SK-N-MC (cell line): ENCODE measurements around the gene MYO16.

Experiments used
- DNase-seq: peaks from one replicate; pipeline ENCODE4 v3.0.0-alpha.2; 2011; ENCODE audit warnings: low read depth, low spot score
- H3K27ac ChIP-seq: fragments of 200-600 bp; sonication (generic); 2 replicates; pipeline ENCODE4 v1.5.1; 2016; ENCODE audit warnings: mixed run types
- H3K36me3 ChIP-seq: fragments of 200-600 bp; sonication (generic); 2 replicates; pipeline ENCODE4 v1.6.1; 2017; ENCODE audit warnings: antibody characterized with exemption, low read length, mixed read lengths; ENCODE audit not compliant: insufficient read depth
- H3K4me3 ChIP-seq: fragments of 200-600 bp; sonication (generic); 2 replicates; pipeline ENCODE4 v1.5.1; 2016
- H3K9ac ChIP-seq: fragments of 200-600 bp; sonication (generic); 2 replicates; pipeline ENCODE4 v1.8.0; 2017; ENCODE audit warnings: mixed run types, mixed read lengths; ENCODE audit not compliant: insufficient read length
- H3K9me3 ChIP-seq: fragments of 200-600 bp; sonication (generic); 2 replicates; pipeline ENCODE4 v1.6.1; 2017; ENCODE audit warnings: low read depth, mild to moderate bottlenecking, antibody characterized with exemption, low read length, moderate library complexity, mixed read lengths
- EZH2 ChIP-seq: fragments of 200-600 bp; sonication (generic); IDR thresholded peaks from one replicate; pipeline ENCODE4 v1.6.1; 2017; ENCODE audit warnings: antibody characterized with exemption
- FOXP2 ChIP-seq: optimal IDR thresholded peaks from 2 replicates; pipeline ENCODE3; 2011; ENCODE audit warnings: mild to moderate bottlenecking, moderate library complexity; ENCODE audit not compliant: insufficient read depth; ENCODE audit errors: extremely low read length, control extremely low read depth
- POLR2AphosphoS5 ChIP-seq: IDR thresholded peaks from 2 replicates; pipeline ENCODE4 v1.6.1; 2012; ENCODE audit warnings: mild to moderate bottlenecking, low read depth, low read length, borderline replicate concordance

Gene MYO16

DNA sequence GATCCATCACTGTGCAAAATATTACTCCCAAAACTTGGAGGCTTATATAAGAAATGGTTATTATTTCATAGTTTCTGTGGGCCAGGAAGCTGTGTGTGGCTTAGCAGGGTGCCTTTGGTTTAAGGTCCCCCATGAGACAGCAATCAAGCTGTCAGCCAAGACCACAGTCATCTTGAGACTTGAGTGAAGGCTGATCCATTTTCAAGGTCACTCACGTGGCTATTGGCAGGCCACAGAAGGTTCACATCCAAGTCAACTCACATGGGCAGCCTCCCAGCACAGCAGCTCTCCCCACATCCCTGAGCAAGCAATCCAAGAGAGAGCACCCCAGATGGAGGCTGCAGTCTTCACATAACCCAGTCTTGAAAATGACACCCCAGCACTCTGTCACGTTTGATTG, 537.4 kb downstream of the MYO16 start:
- DNase-seq: no peak
- Histone ChIP-seq H3K4me3 (no peak overlapping the region), H3K9me3 (no peaks in the 10 kb centered on the region), H3K36me3 (no peaks in the 10 kb centered on the region), H3K27ac (no peak overlapping the region), H3K9ac (no peak overlapping the region)
- TF ChIP-seq FOXP2: no peak
- no peak for TF ChIP-seq POLR2AphosphoS5
- no peak for TF ChIP-seq EZH2

DNA sequence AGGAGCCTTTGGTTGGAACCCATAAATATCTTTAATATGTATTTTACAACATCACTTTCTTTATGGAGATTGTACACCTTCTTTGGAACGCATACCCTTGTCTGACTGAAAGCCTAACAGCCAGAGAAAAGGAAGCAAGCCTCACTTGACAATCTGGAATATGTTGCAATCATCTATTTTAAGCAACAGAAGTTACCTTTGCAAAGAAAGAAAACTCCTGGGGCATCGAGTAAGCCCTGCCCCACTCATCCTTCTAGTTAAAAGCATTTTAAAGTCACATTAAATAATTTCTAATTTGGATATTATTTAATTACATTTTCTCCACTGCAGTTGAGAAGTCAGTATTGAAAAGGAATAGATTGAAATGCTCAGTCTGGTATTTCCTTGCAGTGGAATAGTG, 542.7 kb downstream of the MYO16 start:
- no peaks in the 10 kb centered on the region for H3K36me3 ChIP-seq
- no peak overlapping the region for H3K27ac ChIP-seq
- no peak for DNase-seq
- no peak overlapping the region for H3K4me3 ChIP-seq
- TF ChIP-seq EZH2 (no peak), FOXP2 (no peak), POLR2AphosphoS5 (no peak)
- no peaks in the 10 kb centered on the region for H3K9me3 ChIP-seq
- H3K9ac ChIP-seq: no peak overlapping the region

DNA sequence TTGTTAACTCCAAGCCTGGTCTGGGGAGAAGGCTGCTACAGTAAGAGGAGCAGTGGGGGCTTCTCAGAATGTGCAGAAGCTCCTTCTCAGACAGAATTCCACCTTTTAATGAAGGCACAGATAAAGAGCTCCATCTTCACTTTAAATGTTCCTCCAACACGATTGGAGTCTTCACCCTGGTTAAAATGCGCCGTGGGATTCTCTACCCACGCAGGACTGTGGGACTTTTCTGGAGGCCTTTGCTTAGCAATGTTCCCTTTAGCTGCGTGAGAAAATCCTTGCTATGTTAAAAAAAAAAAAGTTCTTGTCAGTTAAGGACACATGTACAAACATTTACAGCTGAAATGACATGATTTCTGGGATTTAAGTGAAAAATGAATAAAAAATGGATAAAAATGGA, 546.3 kb downstream of the MYO16 start:
- Histone ChIP-seq H3K9ac (no peak overlapping the region), H3K9me3 (no peaks in the 10 kb centered on the region), H3K27ac (no peak overlapping the region), H3K36me3 (no peaks in the 10 kb centered on the region), H3K4me3 (no peak overlapping the region)
- DNase-seq: no peak
- no peak for TF ChIP-seq FOXP2
- no peak for TF ChIP-seq EZH2
- no peak for TF ChIP-seq POLR2AphosphoS5

DNA sequence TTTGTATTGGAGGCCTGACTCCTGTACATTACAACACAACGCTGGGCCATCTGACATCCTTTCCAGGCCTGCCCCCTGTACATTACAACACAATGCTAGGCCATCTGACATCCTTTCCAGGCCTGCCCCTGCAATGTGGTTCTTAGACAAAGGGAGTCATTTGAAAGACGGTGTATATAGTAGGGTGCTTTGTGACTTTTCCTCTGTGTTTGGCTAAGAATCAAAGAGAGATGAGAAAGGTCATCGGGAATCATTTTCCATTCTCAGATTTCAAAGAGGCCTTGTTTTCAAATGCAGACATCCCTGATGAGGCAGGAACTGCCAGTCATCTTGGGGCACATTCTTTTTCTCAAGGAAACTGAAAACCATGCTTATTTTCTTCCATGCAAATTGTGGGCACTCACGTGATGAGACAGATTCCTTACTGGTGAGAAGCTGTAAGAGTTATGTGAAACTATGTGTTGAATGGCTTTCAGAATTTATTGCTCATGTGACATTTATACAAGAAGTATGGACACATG, 551.6 kb downstream of the MYO16 start:
- Histone ChIP-seq H3K4me3 (peak overlapping the region; percentile 29), H3K36me3 (no peaks in the 10 kb centered on the region), H3K9ac (peak overlapping the region; percentile 46), H3K27ac (peak overlapping the region; percentile 97), H3K9me3 (no peaks in the 10 kb centered on the region)
- DNase-seq: peak; percentile 60
- TF ChIP-seq EZH2 (no peak), FOXP2 (no peak), POLR2AphosphoS5 (no peak)

DNA sequence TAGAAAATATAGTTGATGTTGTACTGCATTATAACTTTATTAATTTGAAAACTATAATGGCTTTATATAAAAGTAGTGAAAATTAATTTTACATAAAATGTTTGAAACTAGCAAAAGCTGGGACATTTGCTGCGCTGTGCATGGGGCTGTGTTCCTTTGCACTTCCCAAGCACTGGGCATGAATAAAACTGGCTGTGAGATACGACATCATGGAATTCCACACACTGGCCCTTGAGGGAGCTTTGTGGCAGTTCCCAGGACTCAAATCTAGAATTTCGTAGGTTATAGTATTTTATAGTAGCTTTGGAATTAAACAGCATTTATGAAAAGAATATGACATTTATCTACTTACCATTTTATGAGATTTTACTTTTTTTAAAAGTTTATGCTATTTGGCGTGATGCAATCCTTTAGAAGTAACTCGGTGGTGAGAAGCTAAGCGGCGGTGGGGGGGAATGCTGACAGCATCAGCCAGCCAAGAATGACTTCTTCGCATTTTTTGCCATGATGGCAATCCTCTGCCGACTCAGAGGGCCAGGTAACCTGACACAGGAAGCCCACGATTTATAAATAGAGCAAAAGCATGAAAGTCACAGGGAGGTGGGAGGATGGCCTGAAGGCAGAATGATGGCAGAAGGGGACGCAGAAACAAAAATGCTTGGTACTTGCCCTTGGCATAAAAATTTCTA, 553.5 kb downstream of the MYO16 start:
- TF ChIP-seq EZH2 (no peak), FOXP2 (no peak), POLR2AphosphoS5 (no peak)
- no peak for DNase-seq
- Histone ChIP-seq H3K4me3 (peak overlapping the region; percentile 51), H3K27ac (peak overlapping the region; percentile 74), H3K36me3 (no peaks in the 10 kb centered on the region), H3K9me3 (no peaks in the 10 kb centered on the region), H3K9ac (peak overlapping the region; percentile 1)

DNA sequence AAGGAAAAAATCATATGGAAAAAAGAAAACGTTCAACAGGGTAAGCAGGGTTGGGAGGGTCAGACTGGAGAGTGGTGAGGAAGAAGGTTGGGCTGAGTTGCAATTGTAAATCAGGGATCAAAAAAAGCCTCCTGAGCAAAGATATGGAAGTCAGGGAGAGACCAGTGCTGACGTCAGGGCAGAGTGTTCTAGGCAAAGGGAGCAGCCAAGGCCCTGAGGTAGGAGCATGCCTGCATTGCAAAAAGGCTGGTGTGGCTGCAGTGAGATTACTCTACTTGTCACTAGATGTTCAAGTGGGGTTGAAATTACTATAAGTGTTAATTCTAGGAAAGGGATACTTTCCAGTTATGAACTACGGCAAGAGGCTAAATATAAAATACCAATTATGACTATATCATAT, 562.0 kb downstream of the MYO16 start:
- Histone ChIP-seq H3K9me3 (no peaks in the 10 kb centered on the region), H3K36me3 (no peaks in the 10 kb centered on the region), H3K4me3 (no peak overlapping the region), H3K27ac (no peak overlapping the region), H3K9ac (no peak overlapping the region)
- DNase-seq: no peak
- TF ChIP-seq EZH2: no peak
- TF ChIP-seq FOXP2: no peak
- no peak for TF ChIP-seq POLR2AphosphoS5

DNA sequence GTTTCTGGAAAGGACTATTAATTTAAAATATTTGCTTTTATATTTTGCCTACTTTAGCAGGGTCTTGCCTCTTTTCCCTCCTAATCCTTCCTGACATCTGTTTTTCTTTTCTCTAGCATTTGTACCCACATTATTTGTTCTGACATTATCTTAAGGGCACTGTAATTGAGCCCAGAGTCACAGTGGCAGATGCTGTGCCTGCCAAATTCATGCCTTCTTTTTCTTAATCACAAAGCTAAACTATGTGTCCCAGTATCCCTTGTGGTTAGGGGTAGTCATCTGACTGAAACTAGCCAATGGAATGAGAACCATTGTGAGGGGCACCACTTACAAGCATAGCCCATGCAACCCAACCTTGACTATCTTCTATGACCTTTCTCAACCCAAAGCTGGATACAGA, 562.9 kb downstream of the MYO16 start:
- no peak for DNase-seq
- no peak for TF ChIP-seq FOXP2
- TF ChIP-seq POLR2AphosphoS5: no peak
- no peak for TF ChIP-seq EZH2
- no peak overlapping the region for H3K9ac ChIP-seq
- H3K36me3 ChIP-seq: no peaks in the 10 kb centered on the region
- no peak overlapping the region for H3K4me3 ChIP-seq
- no peak overlapping the region for H3K27ac ChIP-seq
- no peaks in the 10 kb centered on the region for H3K9me3 ChIP-seq

DNA sequence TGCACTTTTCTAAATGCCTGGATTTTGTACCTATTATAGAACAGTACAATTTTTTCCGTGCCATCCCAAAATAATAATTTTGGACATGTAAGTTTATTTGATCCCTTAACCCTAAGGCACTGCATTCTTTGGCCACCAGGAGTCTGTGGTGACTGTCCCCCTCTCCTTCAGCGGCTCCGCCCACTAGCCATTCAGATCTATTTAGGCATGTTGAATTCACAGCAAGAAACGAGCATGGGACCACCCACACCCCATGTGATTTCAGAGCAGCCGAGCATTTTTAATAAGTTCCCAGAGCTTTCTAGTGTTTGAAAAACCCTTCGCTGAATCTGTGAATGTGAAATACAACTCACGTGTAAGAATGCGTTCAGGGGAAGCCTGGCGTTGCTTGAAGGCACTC, 567.5 kb downstream of the MYO16 start:
- Histone ChIP-seq H3K4me3 (no peak overlapping the region), H3K27ac (no peak overlapping the region), H3K9ac (no peak overlapping the region), H3K36me3 (no peaks in the 10 kb centered on the region), H3K9me3 (no peaks in the 10 kb centered on the region)
- no peak for DNase-seq
- TF ChIP-seq POLR2AphosphoS5: no peak
- TF ChIP-seq EZH2: no peak
- TF ChIP-seq FOXP2: no peak

DNA sequence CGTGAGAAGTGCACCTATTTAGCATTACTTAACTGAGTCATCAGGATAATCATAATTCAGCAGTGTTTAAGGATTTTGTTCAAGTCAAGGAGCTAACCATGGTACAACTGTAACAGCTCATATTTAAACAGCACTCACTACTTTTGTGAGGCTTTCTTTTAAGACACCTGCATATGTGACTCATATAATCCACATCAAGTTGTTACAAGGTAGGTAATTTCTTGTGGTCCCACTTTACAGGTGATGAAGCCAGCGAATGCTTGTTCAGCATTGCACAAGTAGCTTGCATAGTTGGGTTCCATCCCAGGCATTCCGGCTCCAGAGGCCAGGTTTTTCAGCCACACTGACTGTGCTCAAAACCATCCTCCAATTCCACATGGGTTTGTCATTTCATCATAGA, 569.2 kb downstream of the MYO16 start:
- no peak overlapping the region for H3K27ac ChIP-seq
- H3K36me3 ChIP-seq: no peaks in the 10 kb centered on the region
- TF ChIP-seq EZH2 (no peak), FOXP2 (no peak), POLR2AphosphoS5 (no peak)
- H3K9me3 ChIP-seq: no peaks in the 10 kb centered on the region
- H3K9ac ChIP-seq: no peak overlapping the region
- H3K4me3 ChIP-seq: no peak overlapping the region
- DNase-seq: no peak
